ENCODE results near the gene PPP2R2B. TPM values are rescaled to one million over a fixed set of nuclear protein-coding genes. Genes with fewer than 3 reads are reported as not detected.

PPP2R2B gene
- total RNA-seq, result 0.18 TPM in 1 of 2 replicates, not detected in the other

DNA sequence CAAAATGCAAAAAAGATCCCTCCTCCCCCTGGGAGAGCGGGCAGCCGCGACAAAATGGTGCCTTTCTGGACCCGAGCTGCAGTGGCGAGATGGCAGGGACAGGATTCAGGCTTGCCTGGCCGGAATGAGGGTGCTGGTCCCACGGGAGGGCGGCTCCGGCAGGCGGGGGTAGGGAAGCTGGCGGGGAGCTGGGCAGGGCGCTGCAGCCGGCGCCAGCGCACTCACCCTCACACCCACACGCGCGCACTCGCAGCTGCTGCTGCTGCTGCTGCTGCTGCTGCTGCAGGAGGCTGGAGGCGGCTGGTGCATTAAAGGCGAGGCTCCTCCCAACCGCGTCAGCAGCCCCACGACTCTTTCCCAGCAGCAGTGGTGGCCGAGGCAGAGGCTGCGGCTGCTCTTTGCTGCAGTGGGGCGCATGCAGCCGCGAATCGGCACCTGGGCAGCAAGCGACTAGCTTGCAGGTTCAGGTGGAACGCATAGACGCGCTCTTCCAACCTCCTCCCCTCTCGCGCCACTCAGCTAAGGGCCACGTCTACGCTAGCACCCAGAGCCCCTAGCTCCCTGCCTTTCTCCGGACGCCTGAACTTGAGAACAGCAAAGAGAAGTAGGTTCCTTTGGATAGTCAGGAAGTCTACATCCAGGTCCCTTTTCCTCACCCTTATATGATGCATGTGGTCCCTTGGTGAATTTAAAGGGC lies at the start of gene PPP2R2B:
PPP2R2B (minus strand) TSS at position 282 of the 697 bp plus-strand sequence.

